ENCODE data around the gene NOP14. TPM values are rescaled to one million over a fixed set of nuclear protein-coding genes. Genes with fewer than 3 reads are reported as not detected.

The NOP14 gene
- total RNA-seq, 2 experiments from 2014 or later, result 31.7 to 66.2 TPM

DNA sequence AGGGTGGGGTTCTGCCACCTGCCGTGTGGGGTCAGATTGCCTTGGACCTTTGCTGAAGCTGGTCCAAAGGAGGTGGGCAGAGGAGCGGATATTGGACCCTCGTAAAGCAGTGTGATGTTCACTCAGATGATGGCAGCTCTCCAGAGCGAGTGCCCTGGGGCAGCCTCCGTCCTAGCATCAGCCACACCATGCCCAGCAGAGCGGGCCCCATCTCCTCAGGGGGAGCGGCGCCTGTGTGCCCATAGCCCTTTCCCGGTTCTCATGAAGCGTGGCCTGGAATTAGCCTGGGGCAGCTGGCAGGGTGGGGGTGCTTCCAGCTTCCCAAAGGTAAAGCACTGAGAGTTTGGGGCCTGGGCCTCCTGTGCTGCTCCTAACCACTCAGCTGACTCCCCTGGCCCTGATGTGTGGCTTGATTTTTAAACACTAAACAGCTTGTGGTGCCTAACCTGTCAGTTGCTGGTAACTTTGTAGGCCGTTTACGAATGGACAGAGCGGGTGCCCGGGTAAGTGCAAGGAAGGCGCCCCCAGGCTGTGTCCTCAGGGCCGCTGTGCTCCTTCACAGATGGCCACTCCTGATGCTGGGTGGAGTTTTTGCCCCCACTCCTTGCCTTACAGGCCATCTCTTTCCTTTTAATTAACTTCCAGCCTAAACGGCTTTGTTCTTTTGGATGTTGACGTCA, 36.0 kb downstream of the NOP14 start:
- Histone ChIP-seq H3K9me2 (ENCODE audit: insufficient read depth, low read length) (no peaks in the 10 kb centered on the region), H3K4me1 (ENCODE audit: insufficient read depth, low read length, poor library complexity, severe bottlenecking) (peaks cover 22% of the 10 kb centered on the region), H3K9me3 (ENCODE audit: low read length) (no peaks in the 10 kb centered on the region), H3K4me2 (ENCODE audit: low read length) (no peak overlapping the region), H3K79me2 (ENCODE audit: insufficient read depth, low read depth, low read length) (no peaks in the 10 kb centered on the region), H2AFZ (ENCODE audit: low read length) (no peak overlapping the region), H3K27ac (ENCODE audit: low read depth, low read length, poor library complexity, severe bottlenecking) (no peak overlapping the region), H4K20me1 (ENCODE audit: insufficient read depth, low read length) (no peaks in the 10 kb centered on the region), H3K36me3 (ENCODE audit: insufficient read depth, low read length) (peaks cover 30% of the 10 kb centered on the region), H3K4me3 (ENCODE audit: low read depth, low read length, poor library complexity, severe bottlenecking) (no peak overlapping the region)
- DNase-seq (ENCODE audit: low spot score), result no peak
- TF ChIP-seq, protein P1, sequence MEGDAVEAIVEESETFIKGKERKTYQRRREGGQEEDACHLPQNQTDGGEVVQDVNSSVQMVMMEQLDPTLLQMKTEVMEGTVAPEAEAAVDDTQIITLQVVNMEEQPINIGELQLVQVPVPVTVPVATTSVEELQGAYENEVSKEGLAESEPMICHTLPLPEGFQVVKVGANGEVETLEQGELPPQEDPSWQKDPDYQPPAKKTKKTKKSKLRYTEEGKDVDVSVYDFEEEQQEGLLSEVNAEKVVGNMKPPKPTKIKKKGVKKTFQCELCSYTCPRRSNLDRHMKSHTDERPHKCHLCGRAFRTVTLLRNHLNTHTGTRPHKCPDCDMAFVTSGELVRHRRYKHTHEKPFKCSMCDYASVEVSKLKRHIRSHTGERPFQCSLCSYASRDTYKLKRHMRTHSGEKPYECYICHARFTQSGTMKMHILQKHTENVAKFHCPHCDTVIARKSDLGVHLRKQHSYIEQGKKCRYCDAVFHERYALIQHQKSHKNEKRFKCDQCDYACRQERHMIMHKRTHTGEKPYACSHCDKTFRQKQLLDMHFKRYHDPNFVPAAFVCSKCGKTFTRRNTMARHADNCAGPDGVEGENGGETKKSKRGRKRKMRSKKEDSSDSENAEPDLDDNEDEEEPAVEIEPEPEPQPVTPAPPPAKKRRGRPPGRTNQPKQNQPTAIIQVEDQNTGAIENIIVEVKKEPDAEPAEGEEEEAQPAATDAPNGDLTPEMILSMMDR (conservative IDR thresholded peaks at IDR 0.05; ENCODE audit: low read length), result no peak
- TF ChIP-seq EZH2phosphoT487 (IDR thresholded peaks at IDR 0.05; ENCODE audit: borderline replicate concordance, low read depth, low read length), result no peak
- POLR2A ChIA-PET, result no interaction called here
- no TSS peak for BruUV-seq (replicated peaks)
- intact Hi-C loops (cut with micrococcal nuclease; ENCODE audit: unreplicated experiment), result no loop called here
- CTCF ChIA-PET (ENCODE audit: unreplicated experiment), result no interaction called here

DNA sequence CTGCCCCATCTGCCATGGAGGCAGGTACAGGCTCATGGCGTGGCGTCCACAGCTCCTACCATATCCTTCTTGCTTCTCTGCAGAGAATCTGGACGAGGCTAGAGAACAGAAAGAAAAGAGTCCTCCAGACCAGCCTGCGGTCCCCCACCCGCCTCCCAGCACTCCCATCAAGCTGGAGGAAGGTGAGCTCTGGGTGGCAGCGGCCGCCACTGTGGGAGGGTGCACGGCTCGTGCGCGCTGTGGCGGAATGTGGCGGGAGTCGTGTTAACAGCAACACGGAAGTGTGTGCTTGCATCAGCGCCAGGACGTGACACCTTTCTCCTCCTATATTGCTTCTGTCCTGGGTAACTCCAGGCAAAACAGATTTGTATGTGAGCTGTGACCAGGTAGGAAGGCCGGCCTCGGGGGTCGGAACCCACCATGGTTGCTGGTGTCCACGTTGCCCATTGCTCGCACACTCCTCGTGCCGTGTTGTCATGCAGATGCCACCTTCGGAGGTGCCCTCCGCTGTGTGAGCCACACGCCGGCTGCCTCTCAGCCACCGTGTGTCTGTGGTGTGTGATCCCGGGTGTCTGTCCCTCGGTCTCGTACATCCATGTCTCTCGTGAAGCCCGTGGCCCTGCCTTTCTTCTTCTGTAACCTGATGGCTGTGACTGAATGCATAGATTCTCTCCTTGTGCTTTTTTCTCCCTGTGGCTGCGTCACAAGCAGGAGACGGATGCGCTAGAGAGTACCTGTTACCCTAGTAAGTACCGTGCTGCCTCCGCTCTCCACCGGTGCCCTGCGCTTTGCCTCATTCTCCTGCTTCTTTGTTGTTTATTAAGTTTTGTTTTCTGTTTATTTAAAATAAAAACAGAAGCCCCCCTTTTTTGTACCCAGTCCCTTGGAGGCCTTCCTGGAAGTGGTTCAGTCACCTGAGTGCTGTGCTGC, 37.0 kb downstream of the NOP14 start:
- Histone ChIP-seq H4K20me1 (ENCODE audit: insufficient read depth, low read length) (no peaks in the 10 kb centered on the region), H3K36me3 (ENCODE audit: insufficient read depth, low read length) (peaks cover 26% of the 10 kb centered on the region), H2AFZ (ENCODE audit: low read length) (no peak overlapping the region), H3K79me2 (ENCODE audit: insufficient read depth, low read depth, low read length) (no peaks in the 10 kb centered on the region), H3K27ac (ENCODE audit: low read depth, low read length, poor library complexity, severe bottlenecking) (no peak overlapping the region), H3K4me1 (ENCODE audit: insufficient read depth, low read length, poor library complexity, severe bottlenecking) (peaks cover 12% of the 10 kb centered on the region), H3K4me3 (ENCODE audit: low read depth, low read length, poor library complexity, severe bottlenecking) (no peak overlapping the region), H3K9me3 (ENCODE audit: low read length) (no peaks in the 10 kb centered on the region), H3K4me2 (ENCODE audit: low read length) (no peak overlapping the region), H3K9me2 (ENCODE audit: insufficient read depth, low read length) (no peaks in the 10 kb centered on the region)
- POLR2A ChIA-PET, result no interaction called here
- no peak for TF ChIP-seq EZH2phosphoT487 (IDR thresholded peaks at IDR 0.05; ENCODE audit: borderline replicate concordance, low read depth, low read length)
- TF ChIP-seq, protein P1 (conservative IDR thresholded peaks at IDR 0.05; ENCODE audit: low read length), result no peak
- BruUV-seq (replicated peaks), result no TSS peak
- intact Hi-C loops (cut with micrococcal nuclease; ENCODE audit: unreplicated experiment), result no loop called here
- CTCF ChIA-PET (ENCODE audit: unreplicated experiment), result no interaction called here
- no peak for DNase-seq (ENCODE audit: low spot score)

- ChIA-PET POLR2A (no interaction called here), CTCF (ENCODE audit: unreplicated experiment) (no interaction called here)
- no peaks in the 10 kb centered on the region for H4K20me1 ChIP-seq (ENCODE audit: insufficient read depth, low read length)
- no peak overlapping the region for H2AFZ ChIP-seq (ENCODE audit: low read length)
- intact Hi-C loops (cut with micrococcal nuclease; ENCODE audit: unreplicated experiment), result no loop called here
- no peak for TF ChIP-seq EZH2phosphoT487 (IDR thresholded peaks at IDR 0.05; ENCODE audit: borderline replicate concordance, low read depth, low read length)
- TF ChIP-seq, protein P1 (conservative IDR thresholded peaks at IDR 0.05; ENCODE audit: low read length), result no peak
- peaks cover 19% of the 10 kb centered on the region for H3K36me3 ChIP-seq (ENCODE audit: insufficient read depth, low read length)
- H3K9me3 ChIP-seq (ENCODE audit: low read length), result no peaks in the 10 kb centered on the region
- no peaks in the 10 kb centered on the region for H3K9me2 ChIP-seq (ENCODE audit: insufficient read depth, low read length)
- DNase-seq (ENCODE audit: low spot score), result no peak
- no peak overlapping the region for H3K4me2 ChIP-seq (ENCODE audit: low read length)
- no peak overlapping the region for H3K27ac ChIP-seq (ENCODE audit: low read depth, low read length, poor library complexity, severe bottlenecking)
- no peaks in the 10 kb centered on the region for H3K79me2 ChIP-seq (ENCODE audit: insufficient read depth, low read depth, low read length)
- peaks cover 9% of the 10 kb centered on the region for H3K4me1 ChIP-seq (ENCODE audit: insufficient read depth, low read length, poor library complexity, severe bottlenecking)
- no TSS peak for BruUV-seq (replicated peaks)
- H3K4me3 ChIP-seq (ENCODE audit: low read depth, low read length, poor library complexity, severe bottlenecking), result no peak overlapping the region
Observed at GRCh38 chr4:2925496-2925895, 37.7 kb downstream of the NOP14 start.

All from OCI-LY7 (cell line).